Measurements from ENCODE around the gene FAM163B. TPM values are rescaled to one million over a fixed set of nuclear protein-coding genes. Genes with fewer than 3 reads are reported as not detected.

FAM163B gene
- total RNA-seq, 1 donor from 2014 or later = not detected

GRCh38 chr9:133647148-133647547 is 38.0 kb upstream of the FAM163B start:
- no peaks in the 10 kb centered on the region for H3K4me1 Mint-ChIP-seq (ENCODE audit: unreplicated experiment)
- TF ChIP-seq CTCF (IDR thresholded peaks at IDR 0.05) = no peak
- no peak overlapping the region for H3K27ac Mint-ChIP-seq (ENCODE audit: unreplicated experiment)
- peaks cover 52% of the 10 kb centered on the region for H3K27me3 Mint-ChIP-seq (ENCODE audit: unreplicated experiment)
- no peak for DNase-seq (ENCODE audit: extremely low spot score, unreplicated experiment)
- no peak overlapping the region for H3K4me3 Mint-ChIP-seq (ENCODE audit: unreplicated experiment)
- no peaks in the 10 kb centered on the region for H3K9me3 Mint-ChIP-seq (ENCODE audit: unreplicated experiment)
- H3K36me3 Mint-ChIP-seq (ENCODE audit: unreplicated experiment) = no peaks in the 10 kb centered on the region

GRCh38 chr9:133645021-133645765 is 36.0 kb upstream of the FAM163B start:
- Mint-ChIP-seq H3K27ac (ENCODE audit: unreplicated experiment) (no peak overlapping the region), H3K4me1 (ENCODE audit: unreplicated experiment) (no peaks in the 10 kb centered on the region), H3K36me3 (ENCODE audit: unreplicated experiment) (no peaks in the 10 kb centered on the region), H3K9me3 (ENCODE audit: unreplicated experiment) (no peaks in the 10 kb centered on the region), H3K4me3 (ENCODE audit: unreplicated experiment) (no peak overlapping the region), H3K27me3 (ENCODE audit: unreplicated experiment) (peaks cover 59% of the 10 kb centered on the region)
- no peak for TF ChIP-seq CTCF (IDR thresholded peaks at IDR 0.05)
- DNase-seq (ENCODE audit: extremely low spot score, unreplicated experiment) = no peak

GRCh38 chr9:133643978-133644760 is 35.0 kb upstream of the FAM163B start:
- Mint-ChIP-seq H3K4me3 (ENCODE audit: unreplicated experiment) (no peak overlapping the region), H3K27ac (ENCODE audit: unreplicated experiment) (no peak overlapping the region), H3K27me3 (ENCODE audit: unreplicated experiment) (peaks cover 60% of the 10 kb centered on the region), H3K4me1 (ENCODE audit: unreplicated experiment) (no peaks in the 10 kb centered on the region), H3K9me3 (ENCODE audit: unreplicated experiment) (no peaks in the 10 kb centered on the region), H3K36me3 (ENCODE audit: unreplicated experiment) (no peaks in the 10 kb centered on the region)
- DNase-seq (ENCODE audit: extremely low spot score, unreplicated experiment) = no peak
- TF ChIP-seq CTCF (IDR thresholded peaks at IDR 0.05) = no peak

GRCh38 chr9:133643362-133643755 is 34.2 kb upstream of the FAM163B start:
- H3K4me3 Mint-ChIP-seq (ENCODE audit: unreplicated experiment) = no peak overlapping the region
- no peak for TF ChIP-seq CTCF (IDR thresholded peaks at IDR 0.05)
- H3K4me1 Mint-ChIP-seq (ENCODE audit: unreplicated experiment) = no peaks in the 10 kb centered on the region
- DNase-seq (ENCODE audit: extremely low spot score, unreplicated experiment) = no peak
- no peak overlapping the region for H3K27ac Mint-ChIP-seq (ENCODE audit: unreplicated experiment)
- H3K27me3 Mint-ChIP-seq (ENCODE audit: unreplicated experiment) = peaks cover 56% of the 10 kb centered on the region
- H3K36me3 Mint-ChIP-seq (ENCODE audit: unreplicated experiment) = no peaks in the 10 kb centered on the region
- H3K9me3 Mint-ChIP-seq (ENCODE audit: unreplicated experiment) = no peaks in the 10 kb centered on the region

- H3K27ac Mint-ChIP-seq (ENCODE audit: unreplicated experiment) = no peak overlapping the region
- no peak for DNase-seq (ENCODE audit: extremely low spot score, unreplicated experiment)
- TF ChIP-seq CTCF (IDR thresholded peaks at IDR 0.05) = no peak
These were observed 33.6 kb upstream of the FAM163B start for GRCh38 chr9:133642708-133643361.

More at GRCh38 chr9:133642708-133643361, 33.6 kb upstream of the FAM163B start:
- H3K27me3 Mint-ChIP-seq (ENCODE audit: unreplicated experiment) = peaks cover 56% of the 10 kb centered on the region
- H3K4me1 Mint-ChIP-seq (ENCODE audit: unreplicated experiment) = no peaks in the 10 kb centered on the region
- H3K4me3 Mint-ChIP-seq (ENCODE audit: unreplicated experiment) = no peak overlapping the region
- no peaks in the 10 kb centered on the region for H3K36me3 Mint-ChIP-seq (ENCODE audit: unreplicated experiment)
- H3K9me3 Mint-ChIP-seq (ENCODE audit: unreplicated experiment) = no peaks in the 10 kb centered on the region

Data from osteocyte (in vitro differentiated cells).